Fibroblast of skin of left biceps (primary cell): ENCODE data around the gene IQSEC1.

ENCODE experiments used
- DNase-seq, 2 experiments: peaks; one replicate each; pipeline ENCODE4 v3.0.0-alpha.2; 2013; ENCODE audit warnings: low read depth in 2 of 2

IQSEC1 gene

GRCh38 chr3:12908136-12908730 is 165.0 kb downstream of the IQSEC1 start:
- DNase-seq, result no peak

- DNase-seq, result no peak
Observed at GRCh38 chr3:12907729-12908128, 165.5 kb downstream of the IQSEC1 start.

GRCh38 chr3:12907296-12907695 is 165.9 kb downstream of the IQSEC1 start:
- no peak for DNase-seq

- DNase-seq, result no peak
Observed at GRCh38 chr3:12906916-12907290, 166.3 kb downstream of the IQSEC1 start.

DNA sequence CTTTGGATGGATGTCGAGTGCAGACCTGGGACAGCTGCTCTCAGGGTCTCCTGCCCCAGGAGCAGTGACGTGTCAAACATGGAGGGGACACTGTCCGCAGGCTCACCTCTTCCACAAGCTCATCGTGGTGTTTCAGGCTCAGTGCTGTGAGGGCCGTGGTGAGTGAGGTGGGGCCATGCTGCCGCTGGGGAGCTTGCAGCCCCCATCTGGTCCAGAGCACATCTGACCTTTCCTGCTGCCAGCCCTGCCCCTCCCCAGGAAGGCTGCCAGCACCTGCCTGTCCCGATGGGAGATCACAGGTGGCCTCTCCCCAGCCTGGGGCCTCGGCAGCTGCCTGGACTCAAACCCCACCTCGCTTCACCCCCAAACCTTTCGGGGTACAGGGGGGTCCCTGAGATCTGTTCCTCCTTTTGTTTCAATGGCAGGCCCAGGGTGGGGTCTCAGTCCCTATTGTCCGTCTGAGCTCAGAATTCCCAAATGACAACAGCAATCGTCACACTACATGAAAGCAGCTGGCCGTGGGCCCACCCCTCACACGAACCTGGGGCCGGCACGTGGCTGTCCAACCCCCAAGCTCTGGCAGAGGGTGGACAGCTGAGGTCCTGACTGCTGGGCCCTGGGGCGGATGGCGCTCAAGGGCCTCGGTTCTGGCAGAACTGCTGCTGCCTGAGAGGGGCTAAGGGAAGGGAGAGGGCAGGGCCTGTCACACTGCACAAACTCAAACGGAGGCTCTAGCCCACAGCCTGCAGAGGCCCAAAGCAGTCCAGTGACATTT is 166.9 kb downstream of the IQSEC1 start:
- no peak for DNase-seq

DNA sequence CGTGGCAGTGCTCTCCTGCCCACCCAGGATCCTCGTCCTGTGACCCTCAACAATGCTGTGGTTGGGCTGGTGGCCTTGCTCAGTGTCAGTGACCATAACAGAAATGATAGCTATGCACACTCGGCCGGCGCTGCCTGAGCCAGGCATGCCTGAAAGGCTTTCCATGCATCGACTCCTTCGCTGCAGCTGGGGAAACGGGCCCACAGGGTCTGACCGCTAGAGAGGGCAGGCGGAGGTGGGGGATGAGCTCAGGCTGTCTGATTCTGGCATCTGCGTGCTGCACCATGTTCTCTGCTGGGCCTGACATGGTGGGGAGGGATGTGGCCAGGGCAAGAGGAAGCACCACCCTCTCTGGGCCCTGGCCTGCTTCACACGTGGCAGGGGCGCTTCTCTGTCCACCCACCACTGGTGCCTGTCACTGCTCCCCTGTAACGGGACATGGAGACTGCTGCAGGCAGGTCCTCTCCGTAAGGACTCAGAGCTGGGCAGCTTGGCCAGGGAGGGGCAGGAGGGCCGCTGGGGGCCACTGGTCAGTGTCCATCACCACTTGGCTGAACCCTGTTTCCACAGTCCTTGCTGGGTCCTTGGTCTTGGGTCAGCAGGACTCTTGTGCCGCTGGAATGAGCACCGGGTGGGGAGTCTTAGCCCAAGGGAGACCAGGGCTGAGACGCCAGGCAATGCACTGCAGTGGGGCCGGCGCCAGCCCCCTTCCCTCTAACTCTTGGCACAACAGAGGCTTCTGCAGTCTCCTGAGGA is 167.7 kb downstream of the IQSEC1 start:
- DNase-seq, result no peak

DNA sequence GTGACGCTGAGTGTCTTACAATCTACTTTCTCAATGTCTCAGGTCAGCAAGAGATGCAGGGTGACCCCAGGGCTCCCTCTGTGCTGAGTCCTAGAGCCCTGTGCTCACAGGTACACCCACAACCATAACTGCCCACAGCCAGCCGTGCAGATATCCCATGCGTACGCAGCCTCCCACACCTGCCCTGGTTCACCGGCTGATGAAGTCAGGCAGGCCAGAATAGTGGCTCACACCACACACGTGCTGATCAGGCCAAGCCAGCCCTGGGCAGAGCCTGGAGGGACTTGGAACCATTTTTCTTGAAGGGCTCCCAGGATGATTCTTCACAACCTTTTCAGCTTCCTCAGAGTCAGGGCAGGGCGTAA is 168.3 kb downstream of the IQSEC1 start:
- DNase-seq, result no peak

DNA sequence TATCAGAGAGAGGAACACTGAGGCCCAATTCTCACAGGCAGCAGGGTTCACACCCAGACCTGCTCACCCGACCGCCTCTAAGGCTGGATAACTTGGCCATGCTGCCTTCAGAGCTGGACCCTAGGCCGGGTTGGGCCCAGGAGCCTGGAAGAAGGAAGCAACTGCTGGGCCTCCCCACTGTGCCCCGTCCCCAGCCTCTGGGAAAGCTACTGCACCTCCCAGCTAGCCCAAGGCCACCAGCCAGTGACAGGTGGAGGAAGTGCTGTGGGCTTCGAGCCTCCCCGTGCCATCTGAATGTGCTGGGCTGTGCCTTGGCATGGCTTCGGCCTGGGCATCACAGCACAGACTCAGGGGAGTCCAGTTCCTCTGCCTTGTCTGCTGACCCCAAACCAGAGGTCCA is 169.3 kb downstream of the IQSEC1 start:
- DNase-seq, result no peak

- no peak for DNase-seq
Observed at GRCh38 chr3:12903000-12903800, 170.0 kb downstream of the IQSEC1 start.

DNA sequence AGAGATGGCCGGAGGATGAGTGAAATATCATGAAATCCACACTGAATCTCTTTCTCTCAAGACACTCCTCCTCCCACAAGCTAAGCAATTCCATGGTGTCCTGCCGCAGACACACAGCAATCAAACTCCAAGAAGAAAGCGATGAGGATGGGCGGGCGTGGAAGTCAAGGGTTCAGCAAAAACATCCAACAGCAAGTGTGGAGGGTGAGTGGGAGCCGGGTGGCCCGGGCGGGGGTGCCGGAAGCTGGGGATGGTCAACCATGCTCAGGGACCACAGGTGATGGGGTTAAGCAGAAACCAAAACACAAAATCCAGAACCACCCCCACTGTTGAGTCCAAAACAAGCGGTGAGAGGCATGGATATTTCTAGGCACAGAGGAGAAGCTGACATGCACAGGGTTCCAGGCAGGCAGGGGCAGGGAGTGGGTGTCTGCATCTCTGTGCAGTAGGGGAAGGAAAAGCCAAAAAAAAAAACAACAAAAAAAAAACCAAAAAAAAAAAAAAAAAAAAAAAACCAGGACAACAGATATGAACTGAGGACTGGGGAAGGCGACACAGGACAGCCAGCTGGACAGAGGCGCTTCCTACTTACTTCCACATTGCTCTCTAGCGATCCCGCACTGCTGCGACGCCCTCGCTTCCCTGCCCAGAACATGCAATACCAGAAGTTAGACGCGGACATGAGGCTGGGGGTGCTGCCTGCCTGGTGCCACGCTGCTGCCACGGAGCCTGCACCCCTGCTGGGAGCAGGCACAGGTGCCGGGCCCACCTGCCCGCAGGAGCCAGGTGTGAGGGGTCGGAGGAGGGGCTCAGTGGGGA is 170.8 kb downstream of the IQSEC1 start:
- no peak for DNase-seq

- no peak for DNase-seq
Observed at GRCh38 chr3:12901623-12902045, 171.6 kb downstream of the IQSEC1 start.

DNA sequence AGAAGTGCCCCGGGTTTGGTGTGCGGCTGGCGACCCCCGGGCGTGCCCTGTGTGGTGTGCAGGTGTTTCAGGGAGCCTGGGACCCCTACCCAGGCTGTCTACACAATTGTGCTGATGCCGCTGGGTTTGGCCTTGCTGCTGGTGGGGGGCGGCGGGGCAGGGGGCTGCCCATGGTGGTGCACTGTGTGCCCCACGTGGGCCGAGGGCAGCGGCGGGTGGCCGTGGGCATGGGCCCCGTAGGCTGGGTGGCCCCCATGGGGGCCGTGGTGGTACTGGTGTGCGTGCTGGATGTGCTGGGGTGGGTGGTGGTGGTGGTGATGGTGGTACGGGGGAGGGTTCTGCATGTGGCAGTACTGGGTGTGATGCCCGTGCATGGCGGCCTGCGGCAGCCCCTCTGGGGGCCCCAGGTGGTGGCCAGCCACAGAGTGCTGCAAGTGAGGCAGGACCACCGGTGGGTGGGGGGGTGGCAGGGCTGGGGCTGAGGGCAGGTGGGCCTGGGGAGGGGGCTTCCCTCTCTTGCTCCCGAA is 172.3 kb downstream of the IQSEC1 start:
- no peak for DNase-seq

DNA sequence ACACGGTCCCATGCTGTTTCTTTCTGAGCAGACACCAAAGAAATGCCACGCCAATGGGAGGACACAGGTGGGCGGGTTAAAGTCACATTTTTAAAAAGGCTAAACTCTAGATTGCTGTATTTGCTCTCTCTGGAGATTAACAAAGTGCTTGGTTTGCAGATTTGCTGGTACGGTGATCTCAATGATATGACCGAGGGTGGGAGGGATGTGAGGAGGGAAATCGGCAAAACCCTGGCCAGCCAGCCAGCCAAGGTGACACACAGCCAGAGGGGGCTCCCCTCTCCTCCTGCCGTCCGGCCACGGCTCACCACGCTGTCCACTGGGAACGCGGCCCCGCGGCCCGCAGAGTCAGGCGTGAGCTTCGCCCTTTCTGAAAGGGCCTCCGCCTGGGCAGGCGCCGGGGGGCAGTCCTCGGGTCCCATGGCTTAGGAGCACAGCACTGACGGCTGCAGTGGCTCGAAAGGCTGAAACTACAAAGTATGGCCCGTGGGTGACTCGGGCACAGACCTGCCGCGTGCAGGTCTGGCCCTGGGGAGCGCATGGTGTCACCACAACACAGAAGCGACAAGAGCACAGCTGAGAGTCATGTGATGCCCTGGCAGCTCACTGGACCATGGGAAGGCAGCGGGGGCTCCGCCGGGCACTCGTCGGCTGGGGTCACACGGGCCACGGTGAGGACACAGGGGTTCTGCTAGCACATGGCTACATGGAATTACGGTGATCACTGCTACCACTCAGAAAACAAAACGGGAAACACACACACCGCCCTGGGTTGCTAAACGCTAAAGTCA is 174.1 kb downstream of the IQSEC1 start:
- DNase-seq, result no peak

GRCh38 chr3:12898290-12898964 is 174.8 kb downstream of the IQSEC1 start:
- DNase-seq, result no peak

DNA sequence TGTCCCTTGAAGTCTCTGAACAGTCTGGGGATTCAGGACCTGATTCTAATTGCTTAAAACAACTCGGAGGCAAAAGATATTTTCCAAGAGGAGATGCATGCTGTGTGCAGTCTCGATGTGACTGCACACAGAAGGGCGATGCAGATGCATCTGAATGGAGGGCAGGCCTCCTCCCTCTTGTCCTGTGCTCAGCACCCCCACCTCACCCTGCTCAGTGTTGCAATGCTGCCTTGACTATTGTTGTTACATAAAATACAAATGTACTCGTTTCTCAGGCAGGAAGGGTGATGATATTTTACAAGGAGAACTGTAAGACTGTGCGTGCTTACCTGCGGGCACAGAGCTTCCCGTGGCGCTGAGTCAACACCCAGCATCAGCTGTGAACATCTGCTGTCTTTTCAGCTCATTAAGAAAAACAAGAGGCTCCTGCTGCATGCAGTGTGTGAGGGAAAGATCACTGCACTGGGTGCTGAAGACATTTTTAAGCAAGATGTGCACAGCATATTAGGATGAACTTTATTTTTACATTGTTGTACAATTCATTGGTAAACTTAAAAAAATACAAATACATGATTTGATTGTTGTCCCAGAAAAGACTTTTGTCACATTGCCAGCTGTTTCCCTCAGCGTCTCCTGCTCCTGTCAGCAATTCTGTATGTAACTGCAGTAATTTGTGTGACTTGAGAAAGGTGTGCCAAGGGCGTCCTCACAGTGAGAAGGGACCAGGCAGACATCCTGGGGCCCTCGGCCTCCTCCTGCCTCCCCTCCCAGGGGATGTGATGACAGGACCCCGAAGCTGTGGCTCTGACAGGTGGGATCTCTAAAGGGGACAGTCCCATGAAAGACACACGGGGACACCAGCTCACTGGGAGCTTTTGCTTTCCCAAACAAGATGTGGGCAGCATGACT is 175.6 kb downstream of the IQSEC1 start:
- no peak for DNase-seq

GRCh38 chr3:12896063-12896985 is 176.9 kb downstream of the IQSEC1 start:
- DNase-seq, result no peak

- DNase-seq, result no peak
Observed at GRCh38 chr3:12895391-12896062, 177.7 kb downstream of the IQSEC1 start.
